ENCODE data around the gene CES4A. TPM values are rescaled to one million over a fixed set of nuclear protein-coding genes. Genes with fewer than 3 reads are reported as not detected.
A peak's percentile ranks its signal among the peaks of the same experiment; 100 is the strongest.

The CES4A gene
- polyA plus RNA-seq, 1 of the 3 experiments (the other 2 are of a cell fraction), result 7.3 TPM

DNA sequence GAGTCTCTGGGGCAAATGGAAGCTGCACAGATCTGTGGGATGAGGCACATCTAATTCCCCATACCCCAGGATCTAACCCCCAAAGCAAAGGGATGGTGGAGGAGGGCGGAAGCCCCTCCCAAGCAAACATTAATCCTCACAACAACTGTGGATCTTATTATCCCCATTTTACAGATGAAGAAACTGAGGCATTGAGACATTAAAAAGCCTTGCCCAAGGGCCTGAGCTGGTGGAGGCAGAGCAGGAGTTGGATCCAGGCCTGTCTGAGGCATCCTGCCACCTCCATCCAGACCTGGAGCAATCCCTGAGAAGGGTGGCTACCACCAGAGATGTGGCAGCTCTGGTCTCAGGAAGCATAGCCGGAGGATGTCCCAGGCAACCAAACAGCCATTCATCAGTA is 22.9 kb downstream of the CES4A start:
- Histone ChIP-seq H2AFZ (ENCODE audit: low read depth) (no peak overlapping the region), H3K27me3 (ENCODE audit: insufficient read depth) (no peaks in the 10 kb centered on the region), H3K4me2 (no peak overlapping the region), H4K20me1 (ENCODE audit: insufficient read depth) (no peaks in the 10 kb centered on the region), H3K27ac (ENCODE audit: low read depth in 2 of 2, low read length in 1 of 2) (no peak overlapping the region), H3F3A (replicated peaks; ENCODE audit: insufficient read depth) (peaks cover 10% of the 10 kb centered on the region), H3K4me3 (ENCODE audit: low read depth in 2 of 2, low read length in 1 of 2) (no peak overlapping the region), H3K4me1 (ENCODE audit: control insufficient read depth in 1 of 2, insufficient read depth in 2 of 2, low read depth in 1 of 2, low read length in 1 of 2) (peaks cover 7 to 11% of the 10 kb centered on the region in 2 experiments; a peak in 1 of 4 replicates), H3K36me3 (replicated peaks in 1 of 2; ENCODE audit: control insufficient read depth in 1 of 2, insufficient read depth in 2 of 2, low read length in 1 of 2) (no peaks in the 10 kb centered on the region), H3K9me2 (no peaks in the 10 kb centered on the region), H3K79me2 (ENCODE audit: insufficient read depth) (no peaks in the 10 kb centered on the region), H3K9me3 (no peaks in the 10 kb centered on the region), H3K9ac (no peak overlapping the region)
- 86% methylated on average over 1 of the region's 2 CpGs for WGBS (ENCODE audit: low lambda C conversion rate)
- TF ChIP-seq NRF1 (IDR thresholded peaks at IDR 0.05; ENCODE audit: low read depth, low read length) (no peak), TEAD4 (IDR thresholded peaks at IDR 0.05; ENCODE audit: borderline replicate concordance, insufficient read depth) (no peak)
- ChIA-PET CTCF (interaction anchor here (0.7 to 23.0 kb wide), 6 partner anchors 19 to 146 kb away, joined by 3 to 470 read pairs (median 13); partner anchors contain the start of genes B3GNT9, FBXL8 and TRADD), POLR2A (interaction anchor here (0.6 kb wide), 1 partner anchor 469 kb away, joined by 3 read pairs; no protein-coding TSS in a partner anchor)
- no peak for DNase-seq

DNA sequence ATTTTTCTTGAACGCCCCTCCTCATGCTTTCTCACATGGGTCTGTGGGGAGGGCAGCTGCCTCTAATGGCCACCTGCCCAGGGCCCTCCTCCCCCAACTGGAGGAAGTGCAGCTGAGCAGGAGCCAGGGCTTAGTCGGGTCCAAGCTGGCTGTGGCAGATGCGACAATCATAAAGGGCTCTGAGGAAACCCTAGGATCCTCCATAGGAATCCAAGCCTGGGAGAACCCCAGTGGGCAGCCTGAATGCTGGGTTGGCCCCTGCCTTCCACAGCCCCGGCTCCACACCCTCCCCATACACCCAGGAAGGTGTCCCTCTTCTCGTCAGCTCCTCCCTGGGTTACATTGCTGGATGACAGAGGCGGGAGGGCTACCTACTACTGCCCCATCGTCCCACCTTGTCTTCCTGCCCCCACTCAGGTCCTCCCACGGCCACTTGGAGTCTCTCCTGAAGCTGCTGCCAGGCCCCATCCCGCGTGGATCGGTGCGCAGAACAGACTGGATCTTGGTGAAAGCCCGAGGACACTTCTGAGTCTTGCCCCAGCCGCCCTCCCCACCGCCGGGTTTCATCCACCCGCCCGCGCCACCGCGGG is 24.9 kb downstream of the CES4A start:
- ChIA-PET CTCF (interaction anchor here (0.5 to 23.0 kb wide), 22 partner anchors 12 to 222 kb away, joined by 3 to 470 read pairs (median 4); partner anchors contain the start of genes B3GNT9, FBXL8, MATCAP1 and NOL3), POLR2A (interaction anchor here (0.6 to 1.2 kb wide), 4 partner anchors 93 to 235 kb away, joined by 3 to 4 read pairs (median 4); partner anchors contain the start of genes B3GNT9 and SLC9A5)
- peak overlapping the region; percentile 71 for H3K4me2 ChIP-seq
- no peaks in the 10 kb centered on the region for H3K27me3 ChIP-seq (ENCODE audit: insufficient read depth)
- no peaks in the 10 kb centered on the region for H3K9me3 ChIP-seq
- H2AFZ ChIP-seq (ENCODE audit: low read depth), result peak overlapping the region; percentile 83; the same call in 1 of the 2 replicates
- TF ChIP-seq TCF12 (IDR thresholded peaks at IDR 0.05) (no peak), MXI1 (IDR thresholded peaks at IDR 0.05; ENCODE audit: low read depth, low read length) (no peak), RFX5 (IDR thresholded peaks at IDR 0.05; ENCODE audit: low read length) (no peak), CHD2 (IDR thresholded peaks at IDR 0.05; ENCODE audit: low read length, partially characterized antibody) (no peak), FOSL2 (IDR thresholded peaks at IDR 0.05; ENCODE audit: borderline replicate concordance, low read depth) (no peak), MEF2A (IDR thresholded peaks at IDR 0.05; ENCODE audit: borderline replicate concordance, low read depth) (no peak), RXRA (IDR thresholded peaks at IDR 0.05; ENCODE audit: borderline replicate concordance, low read depth) (no peak), GABPA (IDR thresholded peaks at IDR 0.05; ENCODE audit: low read depth) (no peak), GATA2 (CRISPR knock-in tag; IDR thresholded peaks at IDR 0.05) (no peak), NRF1 (IDR thresholded peaks at IDR 0.05; ENCODE audit: low read depth, low read length) (no peak), JUND (IDR thresholded peaks at IDR 0.05) (no peak), POLR2AphosphoS5 (IDR thresholded peaks at IDR 0.05; ENCODE audit: low read depth, low read length) (no peak), EZH2phosphoT487 (IDR thresholded peaks at IDR 0.05; ENCODE audit: borderline replicate concordance, low read depth) (no peak)
- TF ChIP-seq, protein P1, sequence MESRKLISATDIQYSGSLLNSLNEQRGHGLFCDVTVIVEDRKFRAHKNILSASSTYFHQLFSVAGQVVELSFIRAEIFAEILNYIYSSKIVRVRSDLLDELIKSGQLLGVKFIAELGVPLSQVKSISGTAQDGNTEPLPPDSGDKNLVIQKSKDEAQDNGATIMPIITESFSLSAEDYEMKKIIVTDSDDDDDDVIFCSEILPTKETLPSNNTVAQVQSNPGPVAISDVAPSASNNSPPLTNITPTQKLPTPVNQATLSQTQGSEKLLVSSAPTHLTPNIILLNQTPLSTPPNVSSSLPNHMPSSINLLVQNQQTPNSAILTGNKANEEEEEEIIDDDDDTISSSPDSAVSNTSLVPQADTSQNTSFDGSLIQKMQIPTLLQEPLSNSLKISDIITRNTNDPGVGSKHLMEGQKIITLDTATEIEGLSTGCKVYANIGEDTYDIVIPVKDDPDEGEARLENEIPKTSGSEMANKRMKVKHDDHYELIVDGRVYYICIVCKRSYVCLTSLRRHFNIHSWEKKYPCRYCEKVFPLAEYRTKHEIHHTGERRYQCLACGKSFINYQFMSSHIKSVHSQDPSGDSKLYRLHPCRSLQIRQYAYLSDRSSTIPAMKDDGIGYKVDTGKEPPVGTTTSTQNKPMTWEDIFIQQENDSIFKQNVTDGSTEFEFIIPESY (IDR thresholded peaks at IDR 0.05; ENCODE audit: borderline replicate concordance, low read depth), result no peak
- TF ChIP-seq, protein P2, sequence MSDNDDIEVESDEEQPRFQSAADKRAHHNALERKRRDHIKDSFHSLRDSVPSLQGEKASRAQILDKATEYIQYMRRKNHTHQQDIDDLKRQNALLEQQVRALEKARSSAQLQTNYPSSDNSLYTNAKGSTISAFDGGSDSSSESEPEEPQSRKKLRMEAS (IDR thresholded peaks at IDR 0.05; ENCODE audit: low read depth), result no peak
- TF ChIP-seq, protein P3, sequence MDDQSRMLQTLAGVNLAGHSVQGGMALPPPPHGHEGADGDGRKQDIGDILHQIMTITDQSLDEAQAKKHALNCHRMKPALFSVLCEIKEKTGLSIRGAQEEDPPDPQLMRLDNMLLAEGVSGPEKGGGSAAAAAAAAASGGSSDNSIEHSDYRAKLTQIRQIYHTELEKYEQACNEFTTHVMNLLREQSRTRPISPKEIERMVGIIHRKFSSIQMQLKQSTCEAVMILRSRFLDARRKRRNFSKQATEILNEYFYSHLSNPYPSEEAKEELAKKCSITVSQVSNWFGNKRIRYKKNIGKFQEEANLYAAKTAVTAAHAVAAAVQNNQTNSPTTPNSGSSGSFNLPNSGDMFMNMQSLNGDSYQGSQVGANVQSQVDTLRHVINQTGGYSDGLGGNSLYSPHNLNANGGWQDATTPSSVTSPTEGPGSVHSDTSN (IDR thresholded peaks at IDR 0.05), result no peak
- TF ChIP-seq, protein P4, sequence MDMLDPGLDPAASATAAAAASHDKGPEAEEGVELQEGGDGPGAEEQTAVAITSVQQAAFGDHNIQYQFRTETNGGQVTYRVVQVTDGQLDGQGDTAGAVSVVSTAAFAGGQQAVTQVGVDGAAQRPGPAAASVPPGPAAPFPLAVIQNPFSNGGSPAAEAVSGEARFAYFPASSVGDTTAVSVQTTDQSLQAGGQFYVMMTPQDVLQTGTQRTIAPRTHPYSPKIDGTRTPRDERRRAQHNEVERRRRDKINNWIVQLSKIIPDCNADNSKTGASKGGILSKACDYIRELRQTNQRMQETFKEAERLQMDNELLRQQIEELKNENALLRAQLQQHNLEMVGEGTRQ (IDR thresholded peaks at IDR 0.05; ENCODE audit: borderline replicate concordance, low read depth, low read length), result no peak
- TF ChIP-seq, protein P5, sequence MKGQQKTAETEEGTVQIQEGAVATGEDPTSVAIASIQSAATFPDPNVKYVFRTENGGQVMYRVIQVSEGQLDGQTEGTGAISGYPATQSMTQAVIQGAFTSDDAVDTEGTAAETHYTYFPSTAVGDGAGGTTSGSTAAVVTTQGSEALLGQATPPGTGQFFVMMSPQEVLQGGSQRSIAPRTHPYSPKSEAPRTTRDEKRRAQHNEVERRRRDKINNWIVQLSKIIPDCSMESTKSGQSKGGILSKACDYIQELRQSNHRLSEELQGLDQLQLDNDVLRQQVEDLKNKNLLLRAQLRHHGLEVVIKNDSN (IDR thresholded peaks at IDR 0.05; ENCODE audit: borderline replicate concordance, low read depth), result no peak
- TF ChIP-seq, protein P6, sequence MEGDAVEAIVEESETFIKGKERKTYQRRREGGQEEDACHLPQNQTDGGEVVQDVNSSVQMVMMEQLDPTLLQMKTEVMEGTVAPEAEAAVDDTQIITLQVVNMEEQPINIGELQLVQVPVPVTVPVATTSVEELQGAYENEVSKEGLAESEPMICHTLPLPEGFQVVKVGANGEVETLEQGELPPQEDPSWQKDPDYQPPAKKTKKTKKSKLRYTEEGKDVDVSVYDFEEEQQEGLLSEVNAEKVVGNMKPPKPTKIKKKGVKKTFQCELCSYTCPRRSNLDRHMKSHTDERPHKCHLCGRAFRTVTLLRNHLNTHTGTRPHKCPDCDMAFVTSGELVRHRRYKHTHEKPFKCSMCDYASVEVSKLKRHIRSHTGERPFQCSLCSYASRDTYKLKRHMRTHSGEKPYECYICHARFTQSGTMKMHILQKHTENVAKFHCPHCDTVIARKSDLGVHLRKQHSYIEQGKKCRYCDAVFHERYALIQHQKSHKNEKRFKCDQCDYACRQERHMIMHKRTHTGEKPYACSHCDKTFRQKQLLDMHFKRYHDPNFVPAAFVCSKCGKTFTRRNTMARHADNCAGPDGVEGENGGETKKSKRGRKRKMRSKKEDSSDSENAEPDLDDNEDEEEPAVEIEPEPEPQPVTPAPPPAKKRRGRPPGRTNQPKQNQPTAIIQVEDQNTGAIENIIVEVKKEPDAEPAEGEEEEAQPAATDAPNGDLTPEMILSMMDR (IDR thresholded peaks at IDR 0.05), result no peak
- no peak overlapping the region for H3K9ac ChIP-seq
- H3K27ac ChIP-seq (ENCODE audit: low read depth in 2 of 2, low read length in 1 of 2), result no peak overlapping the region
- H3K9me2 ChIP-seq, result no peaks in the 10 kb centered on the region
- H3K36me3 ChIP-seq (replicated peaks in 1 of 2; ENCODE audit: control insufficient read depth in 1 of 2, insufficient read depth in 2 of 2, low read length in 1 of 2), result no peaks in the 10 kb centered on the region
- no peaks in the 10 kb centered on the region for H3K79me2 ChIP-seq (ENCODE audit: insufficient read depth)
- WGBS (ENCODE audit: low lambda C conversion rate), result 49% methylated on average over 11 of the region's 21 CpGs
- peaks cover 8 to 11% of the 10 kb centered on the region in 2 experiments; a peak in 1 of 4 replicates for H3K4me1 ChIP-seq (ENCODE audit: control insufficient read depth in 1 of 2, insufficient read depth in 2 of 2, low read depth in 1 of 2, low read length in 1 of 2)
- peak overlapping the region; percentile 43 to 44; a peak in 3 of 4 replicates for H3K4me3 ChIP-seq (ENCODE audit: low read depth in 2 of 2, low read length in 1 of 2)
- H3F3A ChIP-seq (replicated peaks; ENCODE audit: insufficient read depth), result peaks cover 10% of the 10 kb centered on the region
- DNase-seq, result no peak
- no peaks in the 10 kb centered on the region for H4K20me1 ChIP-seq (ENCODE audit: insufficient read depth)
